Measurements from ENCODE around the gene CYP27C1. TPM values are rescaled to one million over a fixed set of nuclear protein-coding genes. Genes with fewer than 3 reads are reported as not detected.

Gene CYP27C1
- total RNA-seq, 2 donors from 2014 or later, result not detected

DNA sequence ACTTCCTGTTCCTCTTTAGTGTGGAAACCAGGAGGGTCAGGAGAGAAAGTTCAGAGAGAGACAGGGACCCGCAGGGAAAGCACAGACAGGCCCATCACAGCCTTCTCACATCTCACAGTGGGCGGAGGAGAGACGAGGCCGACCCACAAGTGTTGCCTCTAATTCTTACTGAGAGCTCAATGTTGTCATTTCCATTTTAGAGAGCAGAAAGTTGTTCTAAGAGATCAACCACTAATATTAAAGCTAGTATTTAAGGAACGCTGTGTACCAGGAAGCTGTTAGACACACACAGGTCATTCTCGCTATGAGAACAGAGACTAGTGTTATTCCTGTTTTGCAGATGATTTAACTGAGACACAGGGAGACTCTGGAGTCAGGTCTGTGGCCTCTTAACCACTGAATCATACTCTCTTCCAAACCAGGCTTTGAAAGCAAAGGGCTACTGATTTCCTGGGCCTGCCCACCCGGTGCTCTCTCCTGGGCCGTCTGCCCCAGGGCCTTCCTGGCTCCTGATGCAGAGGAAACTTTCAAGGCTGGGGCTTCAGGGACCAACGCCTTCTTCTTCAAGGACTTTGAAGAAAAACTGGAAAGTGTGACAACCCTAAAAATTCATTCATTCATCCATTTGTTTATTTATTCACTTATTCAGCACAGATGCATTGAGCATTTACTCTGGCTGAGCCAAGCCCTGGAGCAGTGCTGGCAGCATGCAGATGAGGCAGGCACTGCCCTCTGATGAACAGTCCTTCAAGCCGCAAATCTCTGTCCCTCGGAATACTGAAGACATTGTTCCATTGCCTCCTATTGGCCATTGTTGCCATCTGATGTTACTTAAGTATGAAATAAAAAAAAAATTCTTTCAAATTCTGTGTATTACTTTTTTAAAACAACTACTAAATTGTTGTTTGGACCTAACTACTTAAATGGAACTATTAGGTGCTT lies 76.0 kb downstream of the CYP27C1 start:
- H3K4me3 Mint-ChIP-seq, result no peak overlapping the region
- no peaks in the 10 kb centered on the region for H3K9me3 Mint-ChIP-seq
- DNase-seq (no peak), ATAC-seq (replicated peaks in 1 of 2) (no peak)
- peaks cover 0 to 2% of the 10 kb centered on the region in 2 donors for H3K36me3 Mint-ChIP-seq (ENCODE audit: insufficient read depth in 2 of 2)
- H3K4me1 Mint-ChIP-seq (ENCODE audit: low read depth), result no peaks in the 10 kb centered on the region
- no peak overlapping the region for H3K27ac Mint-ChIP-seq
- no peaks in the 10 kb centered on the region for H3K27me3 Mint-ChIP-seq (ENCODE audit: low read depth)

DNA sequence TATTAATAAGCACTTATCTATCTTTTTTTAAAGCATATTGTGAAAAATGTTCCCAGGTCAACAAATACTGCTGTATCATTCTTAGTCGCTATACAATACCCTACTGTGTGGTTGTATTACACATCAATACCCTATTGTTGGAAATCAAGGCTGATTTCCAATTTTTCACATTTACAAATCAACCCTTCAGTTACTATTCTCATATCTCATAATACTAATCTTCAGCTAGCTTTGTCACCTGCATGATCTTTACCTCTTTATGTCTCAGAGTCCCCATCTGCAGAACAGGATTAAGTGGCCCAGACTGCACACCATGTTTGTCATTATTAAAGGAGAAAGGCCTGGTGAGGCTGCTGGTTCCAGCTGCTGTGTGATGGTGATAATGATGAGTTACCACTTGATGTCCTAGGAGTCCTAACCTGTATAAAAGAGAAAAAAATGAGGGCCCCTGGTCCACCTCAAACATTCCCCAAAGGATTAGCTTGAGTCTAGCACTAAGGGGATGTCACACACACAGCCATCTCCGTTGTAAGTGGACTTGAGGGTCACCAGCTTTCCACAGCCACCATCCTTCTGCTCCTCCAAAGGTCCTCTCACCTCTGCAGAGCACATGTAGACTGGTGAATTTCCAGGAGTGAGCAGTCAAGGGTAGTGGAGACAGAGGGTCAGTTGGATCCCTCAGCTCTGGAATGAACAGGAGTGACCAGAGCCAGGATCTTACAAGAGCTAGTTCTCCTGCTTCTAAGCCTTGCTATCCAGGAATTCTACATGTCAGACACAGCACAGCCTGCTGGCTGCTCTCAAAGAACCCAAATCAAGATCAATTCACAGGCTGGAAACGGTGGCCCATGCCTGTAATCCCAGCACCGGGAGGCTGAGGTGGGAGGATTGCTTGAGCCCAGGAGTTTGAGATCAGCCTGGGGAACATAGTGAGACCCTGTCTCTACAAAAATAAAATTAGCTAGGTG lies 77.2 kb downstream of the CYP27C1 start:
- Mint-ChIP-seq H3K27me3 (ENCODE audit: low read depth) (no peaks in the 10 kb centered on the region), H3K4me3 (no peak overlapping the region), H3K4me1 (ENCODE audit: low read depth) (no peaks in the 10 kb centered on the region), H3K36me3 (ENCODE audit: insufficient read depth in 2 of 2) (peaks cover 0 to 2% of the 10 kb centered on the region in 2 donors), H3K27ac (no peak overlapping the region), H3K9me3 (no peaks in the 10 kb centered on the region)
- ATAC-seq (replicated peaks in 1 of 2), result no peak
- DNase-seq, result no peak

DNA sequence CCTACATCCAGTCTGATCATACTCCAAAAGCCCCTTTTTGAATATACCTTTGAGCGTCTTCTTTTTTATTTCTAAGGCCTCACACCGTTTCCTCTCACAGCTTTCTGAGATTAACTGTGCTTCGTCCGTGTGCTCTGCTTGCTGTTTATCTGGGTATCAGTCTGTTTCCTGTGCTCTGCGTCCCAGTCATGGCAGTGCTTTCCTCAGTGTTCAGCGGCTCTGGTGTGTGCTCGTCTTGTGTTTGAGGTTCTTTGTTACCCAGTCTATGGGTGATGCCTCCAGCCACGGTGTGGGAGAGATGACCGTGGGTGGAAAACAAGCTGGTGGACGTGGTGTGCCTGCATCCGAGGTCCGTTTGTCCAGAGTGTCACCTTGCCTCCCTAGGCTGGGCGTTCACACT lies 79.6 kb downstream of the CYP27C1 start:
- H3K36me3 Mint-ChIP-seq (ENCODE audit: insufficient read depth in 2 of 2), result peaks cover 0 to 2% of the 10 kb centered on the region in 2 donors
- no peaks in the 10 kb centered on the region for H3K4me1 Mint-ChIP-seq (ENCODE audit: low read depth)
- H3K27me3 Mint-ChIP-seq (ENCODE audit: low read depth), result no peaks in the 10 kb centered on the region
- ATAC-seq (replicated peaks in 1 of 2) (no peak), DNase-seq (no peak)
- H3K4me3 Mint-ChIP-seq, result no peak overlapping the region
- H3K9me3 Mint-ChIP-seq, result no peaks in the 10 kb centered on the region
- no peak overlapping the region for H3K27ac Mint-ChIP-seq

DNA sequence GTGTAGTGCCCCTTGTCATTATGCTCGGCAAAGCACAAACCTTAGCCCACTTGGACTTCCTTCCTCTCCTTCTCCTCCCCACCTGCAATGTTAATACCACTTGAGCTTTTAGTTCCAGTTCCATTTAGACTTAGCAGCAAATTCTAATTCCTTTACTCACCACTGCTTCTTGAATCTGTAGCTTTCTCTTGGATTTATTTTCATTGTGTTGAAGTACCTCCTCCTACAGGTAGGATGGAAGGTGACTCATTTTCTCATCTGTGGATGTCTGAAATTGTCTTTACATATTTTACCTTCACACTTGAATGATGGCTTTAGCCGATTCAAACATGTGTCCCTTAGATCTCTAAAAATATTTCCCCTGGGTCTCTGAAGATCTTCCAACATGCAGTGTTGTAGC lies 80.3 kb downstream of the CYP27C1 start:
- ATAC-seq (replicated peaks in 1 of 2) (no peak), DNase-seq (no peak)
- H3K9me3 Mint-ChIP-seq, result no peaks in the 10 kb centered on the region
- no peak overlapping the region for H3K4me3 Mint-ChIP-seq
- no peak overlapping the region for H3K27ac Mint-ChIP-seq
- H3K27me3 Mint-ChIP-seq (ENCODE audit: low read depth), result no peaks in the 10 kb centered on the region
- no peaks in the 10 kb centered on the region for H3K4me1 Mint-ChIP-seq (ENCODE audit: low read depth)
- H3K36me3 Mint-ChIP-seq (ENCODE audit: insufficient read depth in 2 of 2), result peaks cover 0 to 2% of the 10 kb centered on the region in 2 donors

DNA sequence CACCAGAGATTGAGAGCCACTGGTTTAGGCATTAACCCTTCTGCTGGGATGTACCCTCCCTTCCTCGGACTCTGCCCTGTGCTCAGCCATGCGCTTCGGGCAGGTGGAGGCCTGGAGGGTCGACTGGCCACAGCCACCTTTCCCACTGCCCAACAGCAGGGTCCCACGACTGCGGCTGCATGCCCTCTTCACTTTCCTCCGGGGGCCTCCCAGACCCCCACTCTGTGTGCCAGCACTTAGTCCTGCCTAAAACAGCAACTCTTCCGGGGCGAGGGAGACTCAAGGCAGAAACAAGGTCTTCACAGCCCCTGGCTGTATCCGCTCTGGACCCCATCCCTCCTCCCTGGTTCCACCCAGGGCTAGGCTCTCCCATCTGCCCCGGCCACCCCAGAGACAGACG lies 81.8 kb downstream of the CYP27C1 start:
- H3K27me3 Mint-ChIP-seq (ENCODE audit: low read depth), result no peaks in the 10 kb centered on the region
- H3K4me3 Mint-ChIP-seq, result no peak overlapping the region
- DNase-seq (no peak), ATAC-seq (replicated peaks in 1 of 2) (no peak)
- H3K27ac Mint-ChIP-seq, result no peak overlapping the region
- no peaks in the 10 kb centered on the region for H3K9me3 Mint-ChIP-seq
- H3K36me3 Mint-ChIP-seq (ENCODE audit: insufficient read depth in 2 of 2), result peaks cover 0 to 2% of the 10 kb centered on the region in 2 donors
- H3K4me1 Mint-ChIP-seq (ENCODE audit: low read depth), result no peaks in the 10 kb centered on the region

DNA sequence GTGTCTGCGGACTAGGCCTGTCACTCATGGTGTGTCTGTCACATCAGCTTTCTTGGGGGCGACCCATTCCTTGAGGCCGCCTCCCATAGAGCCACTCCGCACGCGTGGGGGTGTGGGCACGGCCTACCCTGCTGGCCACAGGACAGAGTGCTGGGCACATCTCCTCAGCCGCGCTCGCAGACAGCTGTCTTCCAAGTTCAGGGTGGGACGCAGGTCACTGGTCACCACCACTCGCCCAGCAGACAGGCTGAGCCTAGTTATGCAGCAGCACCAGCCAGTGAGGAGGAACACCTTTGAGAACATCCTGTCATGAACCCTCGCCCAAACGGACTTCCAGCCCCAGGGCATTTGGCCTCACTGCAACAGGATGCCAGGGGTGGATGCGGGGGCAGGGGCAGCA lies 82.4 kb downstream of the CYP27C1 start:
- H3K36me3 Mint-ChIP-seq (ENCODE audit: insufficient read depth in 2 of 2), result peaks cover 0 to 2% of the 10 kb centered on the region in 2 donors
- DNase-seq (no peak), ATAC-seq (replicated peaks in 1 of 2) (no peak)
- H3K4me3 Mint-ChIP-seq, result no peak overlapping the region
- no peaks in the 10 kb centered on the region for H3K4me1 Mint-ChIP-seq (ENCODE audit: low read depth)
- no peak overlapping the region for H3K27ac Mint-ChIP-seq
- no peaks in the 10 kb centered on the region for H3K27me3 Mint-ChIP-seq (ENCODE audit: low read depth)
- H3K9me3 Mint-ChIP-seq, result no peaks in the 10 kb centered on the region

DNA sequence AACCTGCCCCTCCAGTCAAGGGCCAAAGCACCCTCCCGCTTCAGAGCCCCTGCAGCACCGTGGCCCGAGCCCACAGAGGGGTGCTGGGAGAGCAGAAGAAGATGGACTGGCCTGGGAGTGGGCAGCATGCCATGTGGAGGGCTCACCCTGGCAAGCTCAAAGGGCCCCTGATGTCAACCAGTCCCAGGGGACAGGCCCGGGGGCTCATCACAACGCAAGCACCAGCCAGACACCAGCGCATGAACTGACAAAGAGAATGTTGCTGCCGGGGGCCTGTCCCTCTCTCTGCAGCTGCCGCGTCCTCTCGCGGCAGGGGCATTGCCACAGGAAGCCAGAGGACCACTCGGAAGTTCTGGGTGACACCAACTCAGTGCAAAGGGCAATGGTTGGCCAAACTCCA lies 82.9 kb downstream of the CYP27C1 start:
- Mint-ChIP-seq H3K4me3 (no peak overlapping the region), H3K36me3 (ENCODE audit: insufficient read depth in 2 of 2) (peaks cover 0 to 2% of the 10 kb centered on the region in 2 donors), H3K27me3 (ENCODE audit: low read depth) (no peaks in the 10 kb centered on the region), H3K27ac (no peak overlapping the region), H3K9me3 (no peaks in the 10 kb centered on the region), H3K4me1 (ENCODE audit: low read depth) (no peaks in the 10 kb centered on the region)
- no peak for DNase-seq
- ATAC-seq (replicated peaks in 1 of 2), result no peak

DNA sequence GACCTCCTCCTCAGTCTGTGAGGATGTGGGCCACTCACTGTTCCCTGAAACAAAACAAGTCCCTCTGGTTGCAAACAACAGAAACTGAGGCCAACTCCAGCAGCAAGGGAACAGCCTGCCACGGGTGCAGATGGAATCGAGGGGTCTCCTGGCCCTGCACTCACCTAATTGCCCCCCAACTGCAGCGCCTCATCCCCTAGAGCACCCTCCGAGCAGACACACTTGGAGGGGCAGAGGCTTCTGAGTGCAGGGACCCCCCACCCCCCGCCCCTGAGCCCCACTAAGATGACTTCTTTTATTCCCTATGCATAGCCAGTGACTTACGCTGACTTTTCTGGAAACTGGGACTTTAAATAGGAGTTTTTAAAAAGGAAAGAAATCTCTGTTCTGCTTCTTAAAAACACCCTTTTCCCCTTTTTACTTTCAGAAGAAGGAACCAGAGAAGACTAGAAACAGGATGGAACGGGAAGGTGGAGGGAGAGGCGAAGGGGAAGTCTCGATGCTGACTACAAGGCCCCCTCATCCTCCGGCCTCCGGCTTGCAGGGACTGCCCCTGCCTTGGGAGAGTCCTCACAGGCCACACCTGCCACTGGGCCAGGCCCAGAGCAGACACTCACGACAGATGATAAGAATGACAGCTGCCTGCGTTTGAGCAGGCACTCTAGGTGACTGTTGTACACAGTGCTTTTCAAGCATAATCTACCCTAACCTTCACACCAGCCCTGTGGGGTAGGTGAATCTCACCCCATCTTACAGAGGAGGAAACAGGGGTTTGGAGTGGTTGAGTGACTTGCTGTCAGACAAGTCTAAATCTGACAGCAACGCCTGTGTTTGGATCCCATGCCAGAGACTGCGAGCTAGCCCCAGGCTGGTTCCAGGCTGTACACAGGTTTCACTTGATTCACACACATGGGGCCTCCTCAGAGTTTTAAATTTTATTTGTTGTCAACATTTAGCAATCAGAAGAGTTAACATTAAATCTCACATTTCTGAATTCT lies 85.0 kb downstream of the CYP27C1 start:
- no peak overlapping the region for H3K27ac Mint-ChIP-seq
- ATAC-seq (replicated peaks in 1 of 2), result no peak
- H3K4me1 Mint-ChIP-seq (ENCODE audit: low read depth), result no peaks in the 10 kb centered on the region

DNA sequence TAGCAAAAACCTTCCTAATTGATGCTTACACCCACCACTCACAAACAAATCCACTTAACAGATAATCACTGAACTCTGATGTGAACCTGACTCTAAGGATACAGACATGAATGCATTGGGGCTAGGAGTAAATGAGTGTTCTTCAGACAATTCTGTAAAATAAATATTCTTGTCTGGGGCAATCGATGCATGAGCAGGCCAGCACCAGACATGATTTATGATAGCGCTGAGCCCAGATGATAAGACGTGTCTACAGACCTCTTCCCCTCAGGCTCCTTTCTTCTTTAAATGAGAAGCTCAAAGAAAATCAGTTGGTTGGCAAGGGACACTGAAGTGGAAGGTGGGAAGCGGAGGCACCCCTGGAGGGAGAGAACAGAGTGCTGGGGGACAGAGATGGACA lies 85.9 kb downstream of the CYP27C1 start:
- Mint-ChIP-seq H3K36me3 (ENCODE audit: insufficient read depth in 2 of 2) (no peaks in the 10 kb centered on the region), H3K4me1 (ENCODE audit: low read depth) (no peaks in the 10 kb centered on the region), H3K9me3 (no peaks in the 10 kb centered on the region), H3K27ac (no peak overlapping the region), H3K4me3 (no peak overlapping the region), H3K27me3 (ENCODE audit: low read depth) (no peaks in the 10 kb centered on the region)
- DNase-seq (no peak), ATAC-seq (replicated peaks in 1 of 2) (no peak)

More for the DNA sequence above, 85.0 kb downstream of the CYP27C1 start:
- no peak for DNase-seq
- H3K9me3 Mint-ChIP-seq, result no peaks in the 10 kb centered on the region
- no peak overlapping the region for H3K4me3 Mint-ChIP-seq
- H3K27me3 Mint-ChIP-seq (ENCODE audit: low read depth), result no peaks in the 10 kb centered on the region
- H3K36me3 Mint-ChIP-seq (ENCODE audit: insufficient read depth in 2 of 2), result peaks cover 0 to 2% of the 10 kb centered on the region in 2 donors

Other genes starting within 250 kb of the CYP27C1 start
- gene BIN1, start 113.1 kb downstream of the CYP27C1 start, total RNA-seq, result 100 to 1,000 TPM in 1 of 2 donors, 10 to 100 TPM in 1; 87.3 to 127 TPM
- gene ERCC3, start 73.8 kb upstream of the CYP27C1 start, total RNA-seq, result 10 to 100 TPM; 56.3 to 66.4 TPM
- gene MAP3K2, start 167.7 kb upstream of the CYP27C1 start, total RNA-seq, result 10 to 100 TPM; 48.9 to 49.1 TPM
- gene PROC, start 198.1 kb upstream of the CYP27C1 start, total RNA-seq, result under 1 TPM in 1 of 2 donors, not detected in 1; 0.42 TPM

All from activated T-cell treated with anti-CD3 and anti-CD28 coated beads, Interleukin-2, amount 50 U/mL, for 72 hours (primary cell).